Endothelial cell of umbilical vein (primary cell): ENCODE measurements around the gene UNKL. TPM values are rescaled to one million over a fixed set of nuclear protein-coding genes. Genes with fewer than 3 reads are reported as not detected.

Experiments
- BruUV-seq: library from RNA; stranded (reverse); fragments of 400-500 nt; replicated peaks from 2 replicates; lab custom pipeline; 2021; lab: Mats Ljungman, UMichigan
- CTCF ChIA-PET: fragments of 300-600, 350-600 bp; sonication (Branson Sonifier 250); formaldehyde crosslinking; loops from one replicate; lab custom pipeline; 2021; ENCODE audit warnings: antibody characterized with exemption, inconsistent platforms; lab: Charles Lee
- POLR2A ChIA-PET: fragments of 300-600, 350-600 bp; sonication (Branson Sonifier 250); formaldehyde crosslinking; loops from one replicate; lab custom pipeline; 2021; ENCODE audit warnings: antibody characterized with exemption, inconsistent platforms; lab: Charles Lee
- DNase-seq: peaks from one replicate; pipeline ENCODE4 v3.0.0-alpha.2; 2011; ENCODE audit warnings: low read depth, low spot score
- FAIRE-seq: peaks from 2 replicates; lab custom pipeline; 2011; peaks lifted over from hg19 to GRCh38; lab: Jason Lieb, UNC
- H2AFZ ChIP-seq: 2 replicates; pipeline ENCODE4 v1.6.0; 2012; ENCODE audit warnings: low read depth, low read length, control low read depth, inconsistent platforms
- H3K27ac ChIP-seq: 2 replicates; pipeline ENCODE4 v1.5.1; 2011; ENCODE audit warnings: low read depth, mild to moderate bottlenecking, control low read depth, low read length, moderate library complexity; ENCODE audit not compliant: insufficient read depth
- H3K27me3 ChIP-seq, 2 experiments: 2 replicates each; pipeline versions ENCODE4 v1.6.0 to v1.6.1; 2011; ENCODE audit warnings: low read length in 2 of 2, mixed read lengths in 1 of 2; ENCODE audit not compliant: control insufficient read depth in 2 of 2, insufficient read depth in 2 of 2
- H3K36me3 ChIP-seq, 2 experiments: 2 replicates in 1 of 2; 3 replicates in 1 of 2; pipeline ENCODE4 v1.5.1; 2011; ENCODE audit warnings: low read length in 2 of 2, mild to moderate bottlenecking in 1 of 2, moderate library complexity in 1 of 2; ENCODE audit not compliant: control insufficient read depth in 2 of 2, insufficient read depth in 2 of 2; ENCODE audit errors: extremely low read depth in 1 of 2
- H3K4me1 ChIP-seq: 3 replicates; pipeline ENCODE4 v1.5.1; 2011; ENCODE audit warnings: mild to moderate bottlenecking, low read length; ENCODE audit not compliant: control insufficient read depth, insufficient read depth; ENCODE audit errors: extremely low read depth
- H3K4me2 ChIP-seq: 2 replicates; pipeline ENCODE4 v1.6.1; 2011; ENCODE audit warnings: low read length, control low read depth, mixed read lengths; ENCODE audit not compliant: insufficient read depth
- H3K4me3 ChIP-seq, 3 experiments: fragments of 200-600 bp in 1 of 3; sonication (generic), shearing (Covaris generic) in 1 of 3; replicated peaks in 1 of 3; 2 replicates each; pipeline ENCODE4 v1.5.1; 2011 to 2016; ENCODE audit warnings: control low read depth in 3 of 3, low read length in 3 of 3, mild to moderate bottlenecking in 2 of 3, inconsistent platforms in 1 of 3, low read depth in 1 of 3, moderate library complexity in 1 of 3; ENCODE audit not compliant: insufficient read depth in 1 of 3
- H3K79me2 ChIP-seq: 2 replicates; pipeline ENCODE4 v1.6.0; 2012; ENCODE audit warnings: low read length, inconsistent platforms; ENCODE audit not compliant: control insufficient read depth, insufficient read depth
- H3K9ac ChIP-seq: replicated peaks from 2 replicates; pipeline ENCODE3; 2011; ENCODE audit warnings: low read length, control low read depth; ENCODE audit not compliant: insufficient read depth; ENCODE audit errors: extremely low read depth
- H3K9me1 ChIP-seq: replicated peaks from 3 replicates; pipeline ENCODE4 v1.6.0; 2011; ENCODE audit warnings: mild to moderate bottlenecking, low read length; ENCODE audit not compliant: control insufficient read depth, insufficient read depth; ENCODE audit errors: extremely low read depth
- H3K9me3 ChIP-seq: replicated peaks from 2 replicates; pipeline ENCODE4 v1.5.1; 2012; ENCODE audit warnings: low read length, inconsistent platforms; ENCODE audit not compliant: control insufficient read depth, insufficient read depth
- H4K20me1 ChIP-seq: replicated peaks from 2 replicates; pipeline ENCODE3; 2011; ENCODE audit warnings: mild to moderate bottlenecking, low read length; ENCODE audit not compliant: control insufficient read depth, insufficient read depth; ENCODE audit errors: extremely low read depth
- EZH2 ChIP-seq: IDR thresholded peaks from 2 replicates; pipeline ENCODE4 v1.6.1; 2012; ENCODE audit warnings: borderline replicate concordance, low read depth, mild to moderate bottlenecking, moderate library complexity, low read length, inconsistent platforms; ENCODE audit not compliant: severe bottlenecking
- FOS ChIP-seq: IDR thresholded peaks from 2 replicates; pipeline ENCODE4 v1.6.1; 2011; ENCODE audit warnings: mild to moderate bottlenecking, low read length, moderate library complexity, borderline replicate concordance; ENCODE audit not compliant: insufficient read depth
- GATA2 ChIP-seq: IDR thresholded peaks from 2 replicates; pipeline ENCODE4 v1.7.0; 2011; ENCODE audit warnings: low read depth, mild to moderate bottlenecking, moderate library complexity, mixed read lengths, low read length; ENCODE audit not compliant: insufficient read length, insufficient read depth
- JUN ChIP-seq: IDR thresholded peaks from 2 replicates; pipeline ENCODE4 v1.6.1; 2011; ENCODE audit warnings: borderline replicate concordance, low read depth; ENCODE audit not compliant: insufficient read length, insufficient read depth
- MYC ChIP-seq: IDR thresholded peaks from one replicate; pipeline ENCODE4 v1.6.1; 2011; ENCODE audit warnings: mild to moderate bottlenecking, low read depth, low read length
- POLR2A ChIP-seq: IDR thresholded peaks from 2 replicates; pipeline ENCODE4 v1.6.1; 2012; ENCODE audit warnings: low read depth, mild to moderate bottlenecking, control low read depth, low read length
- POLR2AphosphoS5 ChIP-seq: IDR thresholded peaks from 2 replicates; pipeline ENCODE4 v1.6.1; 2012; ENCODE audit warnings: low read depth, mild to moderate bottlenecking, control low read depth, low read length, moderate library complexity; ENCODE audit not compliant: insufficient read depth
- dilution Hi-C: fragments of 300-500 bp; cut with MboI; formaldehyde crosslinking; loops from one replicate; pipeline ENCODE4 v1.15.0; 2019; ENCODE audit warnings: low sequenced_read_pairs; ENCODE audit not compliant: extremely low pct_ligation_motif_present
- intact Hi-C: fragments of 100-400 bp; cut with micrococcal nuclease; formaldehyde crosslinking; loops from one replicate; pipeline ENCODE4 v1.10.0; 2022
- polyA plus RNA-seq, 4 experiments: library from polyadenylated mRNA; depleted of rRNA in 3 of 4; stranded (reverse) in 3 of 4; unstranded in 1 of 4; fragments of >200 nt; gene quantifications; 2 replicates each; pipeline versions ENCODE4 v1.2.1 to v1.2.3, GENCODE V29; 2011 to 2012; ENCODE audit warnings: missing spikeins in 1 of 4
- total RNA-seq: library from RNA; stranded (reverse); gene quantifications from 2 replicates; pipeline ENCODE4 v1.2.3, GENCODE V29; 2021
- TF ChIP-seq, protein P1 (sequence below), 2 donors: IDR thresholded peaks; 1 replicate in 1 of 2; 2 replicates in 1 of 2; pipeline ENCODE4 v1.5.1; 2011; ENCODE audit warnings: low read length in 2 of 2, mild to moderate bottlenecking in 2 of 2, moderate library complexity in 2 of 2, control low read depth in 1 of 2, inconsistent platforms in 1 of 2, low read depth in 1 of 2; ENCODE audit not compliant: insufficient read depth in 1 of 2; ENCODE audit errors: extremely low read depth in 1 of 2
- TF ChIP-seq, protein P2 (sequence below): IDR thresholded peaks from 2 replicates; pipeline ENCODE4 v1.6.1; 2011; ENCODE audit not compliant: insufficient read depth, insufficient read length

The UNKL gene
- total and polyA plus RNA-seq, 2 donors (not counting 3 experiments of a cell fraction or from before 2014, with no cell fraction given): 17.1 to 32.8 TPM

DNA sequence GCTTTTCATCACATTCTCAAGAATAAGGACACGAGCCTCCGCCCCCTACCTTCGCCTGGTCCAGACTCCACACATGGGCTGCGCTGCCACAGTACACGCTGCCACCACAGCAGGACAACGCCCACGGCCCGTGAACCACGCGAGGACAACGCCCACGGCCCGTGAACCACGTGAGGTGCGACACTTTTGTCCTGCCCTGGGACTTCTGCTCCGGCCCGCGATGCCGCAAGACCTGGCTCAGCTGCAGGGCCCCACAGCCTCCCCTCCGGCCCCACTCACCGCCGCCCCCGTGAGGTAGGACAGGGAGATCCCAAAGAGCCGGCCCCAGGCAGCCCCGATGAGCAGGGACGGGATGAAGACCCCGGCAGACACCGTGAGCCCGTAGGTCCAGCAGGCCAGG lies 35.7 kb upstream of the UNKL start:
- CTCF ChIA-PET: no interaction called here

More for the DNA sequence above, 35.7 kb upstream of the UNKL start:
- no peaks in the 10 kb centered on the region for H3K9me3 ChIP-seq
- no peak for TF ChIP-seq EZH2
- TF ChIP-seq, protein P1, sequence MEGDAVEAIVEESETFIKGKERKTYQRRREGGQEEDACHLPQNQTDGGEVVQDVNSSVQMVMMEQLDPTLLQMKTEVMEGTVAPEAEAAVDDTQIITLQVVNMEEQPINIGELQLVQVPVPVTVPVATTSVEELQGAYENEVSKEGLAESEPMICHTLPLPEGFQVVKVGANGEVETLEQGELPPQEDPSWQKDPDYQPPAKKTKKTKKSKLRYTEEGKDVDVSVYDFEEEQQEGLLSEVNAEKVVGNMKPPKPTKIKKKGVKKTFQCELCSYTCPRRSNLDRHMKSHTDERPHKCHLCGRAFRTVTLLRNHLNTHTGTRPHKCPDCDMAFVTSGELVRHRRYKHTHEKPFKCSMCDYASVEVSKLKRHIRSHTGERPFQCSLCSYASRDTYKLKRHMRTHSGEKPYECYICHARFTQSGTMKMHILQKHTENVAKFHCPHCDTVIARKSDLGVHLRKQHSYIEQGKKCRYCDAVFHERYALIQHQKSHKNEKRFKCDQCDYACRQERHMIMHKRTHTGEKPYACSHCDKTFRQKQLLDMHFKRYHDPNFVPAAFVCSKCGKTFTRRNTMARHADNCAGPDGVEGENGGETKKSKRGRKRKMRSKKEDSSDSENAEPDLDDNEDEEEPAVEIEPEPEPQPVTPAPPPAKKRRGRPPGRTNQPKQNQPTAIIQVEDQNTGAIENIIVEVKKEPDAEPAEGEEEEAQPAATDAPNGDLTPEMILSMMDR (IDR thresholded peaks at IDR 0.05; ENCODE audit: extremely low read depth in 1 of 2, insufficient read depth in 1 of 2, low read depth in 1 of 2, low read length in 2 of 2): no peak
- TF ChIP-seq JUN: no peak
- no peak for TF ChIP-seq POLR2AphosphoS5
- no peak for TF ChIP-seq FOS
- TF ChIP-seq, protein P2, sequence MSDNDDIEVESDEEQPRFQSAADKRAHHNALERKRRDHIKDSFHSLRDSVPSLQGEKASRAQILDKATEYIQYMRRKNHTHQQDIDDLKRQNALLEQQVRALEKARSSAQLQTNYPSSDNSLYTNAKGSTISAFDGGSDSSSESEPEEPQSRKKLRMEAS: no peak
- no peak for TF ChIP-seq POLR2A
- TF ChIP-seq GATA2: no peak
- TF ChIP-seq MYC: no peak
- H3K4me2 ChIP-seq: no peak overlapping the region
- no peaks in the 10 kb centered on the region for H4K20me1 ChIP-seq
- no peak overlapping the region for H3K9ac ChIP-seq
- DNase-seq: no peak
- no peak overlapping the region for H2AFZ ChIP-seq
- no peak overlapping the region for H3K27ac ChIP-seq
- POLR2A ChIA-PET: no interaction called here
- BruUV-seq: no TSS peak
- H3K36me3 ChIP-seq: peaks cover 0 to 51% of the 10 kb centered on the region in 2 experiments
- dilution Hi-C loops: no loop called here
- FAIRE-seq: no peak
- intact Hi-C loops: no loop called here
- H3K79me2 ChIP-seq: no peaks in the 10 kb centered on the region
- no peaks in the 10 kb centered on the region for H3K4me1 ChIP-seq
- H3K27me3 ChIP-seq: no peaks in the 10 kb centered on the region
- H3K9me1 ChIP-seq: no peaks in the 10 kb centered on the region
- no peak overlapping the region for H3K4me3 ChIP-seq
